Neural cell (in vitro differentiated cells): Measurements from ENCODE around the gene OGFOD2. TPM values are rescaled to one million over a fixed set of nuclear protein-coding genes. Genes with fewer than 3 reads are reported as not detected.

ENCODE experiments used
- H2AFZ ChIP-seq: fragments of 200-600, 300-800 bp; sonication (generic), shearing (Covaris generic); 2 replicates; pipeline ENCODE4 v1.6.0; 2014; ENCODE audit warnings: low read depth, mild to moderate bottlenecking, antibody characterized with exemption, low read length, moderate library complexity
- H3F3A ChIP-seq: fragments of 200-600 bp; shearing (Covaris generic); 2 replicates; pipeline ENCODE4 v1.6.1; 2016; ENCODE audit warnings: mild to moderate bottlenecking, moderate library complexity, mixed read lengths, antibody characterized with exemption, low read length; ENCODE audit not compliant: insufficient read depth, poor library complexity, severe bottlenecking
- H3K27ac ChIP-seq: fragments of 200-600, 300-800 bp; sonication (generic), shearing (Covaris generic); 2 replicates; pipeline ENCODE4 v1.5.1; 2014; ENCODE audit warnings: mild to moderate bottlenecking, low read length, moderate library complexity
- H3K27me3 ChIP-seq: fragments of 300-800, 200-600 bp; sonication (generic), shearing (Covaris generic); 2 replicates; pipeline ENCODE4 v1.6.0; 2014; ENCODE audit warnings: mild to moderate bottlenecking, low read depth, low read length, moderate library complexity; ENCODE audit not compliant: insufficient read depth
- H3K36me3 ChIP-seq: fragments of 300-800, 200-600 bp; sonication (generic), shearing (Covaris generic); 2 replicates; pipeline ENCODE4 v1.5.1; 2014; ENCODE audit warnings: mild to moderate bottlenecking, antibody characterized with exemption, low read length, moderate library complexity; ENCODE audit not compliant: insufficient read depth
- H3K4me2 ChIP-seq: fragments of 300-800, 200-600 bp; sonication (generic), shearing (Covaris generic); 2 replicates; pipeline ENCODE4 v1.6.0; 2014; ENCODE audit warnings: mild to moderate bottlenecking, low read length
- H3K4me3 ChIP-seq: fragments of 300-800, 200-600 bp; sonication (generic), shearing (Covaris generic); 2 replicates; pipeline ENCODE4 v1.5.1; 2014; ENCODE audit warnings: mild to moderate bottlenecking, low read length, moderate library complexity
- H3K79me2 ChIP-seq: fragments of 200-600 bp; shearing (Covaris generic); replicated peaks from 2 replicates; pipeline ENCODE4 v1.6.0; 2014; ENCODE audit warnings: mild to moderate bottlenecking, low read length, moderate library complexity; ENCODE audit not compliant: insufficient read depth
- H3K9ac ChIP-seq: fragments of 300-800, 200-600 bp; sonication (generic), shearing (Covaris generic); 2 replicates; pipeline ENCODE4 v1.6.1; 2016; ENCODE audit warnings: mild to moderate bottlenecking, low read length, mixed read lengths
- H3K9me2 ChIP-seq: fragments of 200-600 bp; shearing (Covaris generic); 2 replicates; pipeline ENCODE4 v1.6.1; 2016; ENCODE audit warnings: mild to moderate bottlenecking, low read length, mixed read lengths; ENCODE audit not compliant: insufficient read depth
- H3K9me3 ChIP-seq: fragments of 200-600, 300-800 bp; sonication (generic), shearing (Covaris generic); 2 replicates; pipeline ENCODE4 v1.6.1; 2016; ENCODE audit warnings: mild to moderate bottlenecking, mixed run types, low read length, moderate library complexity, mixed read lengths
- H4K20me1 ChIP-seq: fragments of 200-600 bp; shearing (Covaris generic); 2 replicates; pipeline ENCODE4 v1.6.1; 2016; ENCODE audit warnings: mild to moderate bottlenecking, mixed run types; ENCODE audit not compliant: insufficient read depth
- CTCF ChIP-seq: fragments of 450-650 bp; IDR thresholded peaks from 2 replicates; pipeline ENCODE4 v1.5.1; 2014; ENCODE audit warnings: antibody characterized with exemption, mild to moderate bottlenecking, moderate library complexity; ENCODE audit not compliant: poor library complexity, severe bottlenecking
- EP300 ChIP-seq: fragments of 450-650 bp; conservative IDR thresholded peaks from 2 replicates; pipeline ENCODE4 v1.6.1; 2014; ENCODE audit warnings: antibody characterized with exemption, mild to moderate bottlenecking, moderate library complexity; ENCODE audit not compliant: poor library complexity, severe bottlenecking
- EZH2 ChIP-seq: fragments of 200-600, 300-800 bp; shearing (Covaris generic), sonication (generic); IDR thresholded peaks from 2 replicates; pipeline ENCODE4 v1.6.1; 2014; ENCODE audit warnings: antibody characterized with exemption, low read length, borderline replicate concordance, mild to moderate bottlenecking; ENCODE audit not compliant: insufficient read depth, poor library complexity, severe bottlenecking
- MXI1 ChIP-seq: fragments of 450-650 bp; conservative IDR thresholded peaks from 2 replicates; pipeline ENCODE4 v1.6.1; 2014; ENCODE audit warnings: antibody characterized with exemption, mild to moderate bottlenecking; ENCODE audit not compliant: poor library complexity, severe bottlenecking
- POLR2AphosphoS5 ChIP-seq: IDR thresholded peaks from 2 replicates; pipeline ENCODE4 v1.6.1; 2012
- RAD21 ChIP-seq: fragments of 450-650 bp; conservative IDR thresholded peaks from 2 replicates; pipeline ENCODE4 v1.6.1; 2014; ENCODE audit warnings: antibody characterized with exemption, mild to moderate bottlenecking, moderate library complexity
- SMC3 ChIP-seq: fragments of 450-650 bp; conservative IDR thresholded peaks from 2 replicates; pipeline ENCODE4 v1.6.1; 2014; ENCODE audit warnings: antibody characterized with exemption, mild to moderate bottlenecking, moderate library complexity; ENCODE audit not compliant: poor library complexity
- TAF1 ChIP-seq: IDR thresholded peaks from 2 replicates; pipeline ENCODE4 v1.6.1; 2012; ENCODE audit warnings: low read depth
- polyA plus RNA-seq: library from polyadenylated mRNA; depleted of rRNA; stranded (reverse); fragments of >200 nt; gene quantifications from 2 replicates; pipeline ENCODE4 v1.2.3, GENCODE V29; 2014
- TF ChIP-seq, protein P1 (sequence below): IDR thresholded peaks from 2 replicates; pipeline ENCODE4 v1.6.1; 2012; ENCODE audit warnings: borderline replicate concordance

Gene OGFOD2
- polyA plus RNA-seq, 1 donor from 2014 or later: 27.8 TPM

- H2AFZ ChIP-seq: no peak overlapping the region
- H4K20me1 ChIP-seq: no peaks in the 10 kb centered on the region
- H3K4me3 ChIP-seq: no peak overlapping the region
- no peak overlapping the region for H3K27ac ChIP-seq
- no peaks in the 10 kb centered on the region for H3K27me3 ChIP-seq
- H3K79me2 ChIP-seq: no peaks in the 10 kb centered on the region
- no peaks in the 10 kb centered on the region for H3F3A ChIP-seq
- no peak for TF ChIP-seq RAD21
- no peaks in the 10 kb centered on the region for H3K9me2 ChIP-seq
- no peak overlapping the region for H3K9ac ChIP-seq
- no peaks in the 10 kb centered on the region for H3K9me3 ChIP-seq
- no peak overlapping the region for H3K4me2 ChIP-seq
- no peaks in the 10 kb centered on the region for H3K36me3 ChIP-seq
Observed at GRCh38 chr12:122985338-122986257, 10.6 kb downstream of the OGFOD2 start.

DNA sequence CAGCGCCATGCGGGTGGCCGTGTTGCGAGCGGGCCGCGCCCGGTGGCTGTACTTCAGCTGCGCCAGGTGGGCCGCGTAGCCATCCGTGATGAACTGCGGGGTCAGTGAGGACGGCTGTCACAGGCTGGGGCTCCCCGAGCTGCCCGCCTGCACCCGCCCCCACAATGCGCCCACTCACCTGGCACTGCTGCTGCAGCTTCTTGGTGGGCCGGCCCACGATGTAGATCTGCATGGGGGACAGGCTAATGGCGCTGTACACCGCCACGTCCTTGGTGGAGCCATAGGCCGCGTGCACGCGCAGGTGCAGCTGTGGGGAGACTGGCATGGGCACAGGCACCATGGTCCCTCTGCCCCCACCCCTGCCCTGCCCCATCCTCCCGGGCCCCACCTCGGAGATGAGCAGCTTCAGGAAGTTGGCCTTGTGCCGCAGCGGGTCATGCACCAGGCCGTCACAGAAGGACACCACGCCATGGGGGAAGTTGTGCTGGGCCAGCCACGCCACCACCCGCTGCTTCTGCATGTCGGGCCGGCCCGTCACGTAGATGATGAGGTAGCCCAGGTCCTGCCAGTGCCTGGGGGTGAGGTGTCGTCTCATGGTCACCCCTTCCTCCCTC, 11.3 kb downstream of the OGFOD2 start:
- Histone ChIP-seq H3K9ac (no peak overlapping the region), H3K9me2 (no peaks in the 10 kb centered on the region), H3K4me3 (no peak overlapping the region), H3K79me2 (no peaks in the 10 kb centered on the region), H4K20me1 (no peaks in the 10 kb centered on the region), H3K4me2 (no peak overlapping the region), H3K27me3 (no peaks in the 10 kb centered on the region), H3K27ac (no peak overlapping the region), H3K36me3 (no peaks in the 10 kb centered on the region), H2AFZ (no peak overlapping the region), H3F3A (no peaks in the 10 kb centered on the region), H3K9me3 (no peaks in the 10 kb centered on the region)
- TF ChIP-seq RAD21 (no peak), MXI1 (no peak), CTCF (no peak), EP300 (no peak), POLR2AphosphoS5 (no peak), TAF1 (no peak), SMC3 (no peak), EZH2 (no peak)
- TF ChIP-seq, protein P1, sequence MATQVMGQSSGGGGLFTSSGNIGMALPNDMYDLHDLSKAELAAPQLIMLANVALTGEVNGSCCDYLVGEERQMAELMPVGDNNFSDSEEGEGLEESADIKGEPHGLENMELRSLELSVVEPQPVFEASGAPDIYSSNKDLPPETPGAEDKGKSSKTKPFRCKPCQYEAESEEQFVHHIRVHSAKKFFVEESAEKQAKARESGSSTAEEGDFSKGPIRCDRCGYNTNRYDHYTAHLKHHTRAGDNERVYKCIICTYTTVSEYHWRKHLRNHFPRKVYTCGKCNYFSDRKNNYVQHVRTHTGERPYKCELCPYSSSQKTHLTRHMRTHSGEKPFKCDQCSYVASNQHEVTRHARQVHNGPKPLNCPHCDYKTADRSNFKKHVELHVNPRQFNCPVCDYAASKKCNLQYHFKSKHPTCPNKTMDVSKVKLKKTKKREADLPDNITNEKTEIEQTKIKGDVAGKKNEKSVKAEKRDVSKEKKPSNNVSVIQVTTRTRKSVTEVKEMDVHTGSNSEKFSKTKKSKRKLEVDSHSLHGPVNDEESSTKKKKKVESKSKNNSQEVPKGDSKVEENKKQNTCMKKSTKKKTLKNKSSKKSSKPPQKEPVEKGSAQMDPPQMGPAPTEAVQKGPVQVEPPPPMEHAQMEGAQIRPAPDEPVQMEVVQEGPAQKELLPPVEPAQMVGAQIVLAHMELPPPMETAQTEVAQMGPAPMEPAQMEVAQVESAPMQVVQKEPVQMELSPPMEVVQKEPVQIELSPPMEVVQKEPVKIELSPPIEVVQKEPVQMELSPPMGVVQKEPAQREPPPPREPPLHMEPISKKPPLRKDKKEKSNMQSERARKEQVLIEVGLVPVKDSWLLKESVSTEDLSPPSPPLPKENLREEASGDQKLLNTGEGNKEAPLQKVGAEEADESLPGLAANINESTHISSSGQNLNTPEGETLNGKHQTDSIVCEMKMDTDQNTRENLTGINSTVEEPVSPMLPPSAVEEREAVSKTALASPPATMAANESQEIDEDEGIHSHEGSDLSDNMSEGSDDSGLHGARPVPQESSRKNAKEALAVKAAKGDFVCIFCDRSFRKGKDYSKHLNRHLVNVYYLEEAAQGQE: no peak
